Erythroblast (primary cell): ENCODE data around the gene OR2T10.
"Not testable (repeated sequence)": the region's sequence is repeated elsewhere in the genome, so short reads cannot be mapped to it uniquely, and the experiment has no call there.

Experiments used
- DNase-seq, 2 experiments: peaks; one replicate each; lab custom pipeline; 2025; lab: John Stamatoyannopoulos, UW

OR2T10 gene

DNA sequence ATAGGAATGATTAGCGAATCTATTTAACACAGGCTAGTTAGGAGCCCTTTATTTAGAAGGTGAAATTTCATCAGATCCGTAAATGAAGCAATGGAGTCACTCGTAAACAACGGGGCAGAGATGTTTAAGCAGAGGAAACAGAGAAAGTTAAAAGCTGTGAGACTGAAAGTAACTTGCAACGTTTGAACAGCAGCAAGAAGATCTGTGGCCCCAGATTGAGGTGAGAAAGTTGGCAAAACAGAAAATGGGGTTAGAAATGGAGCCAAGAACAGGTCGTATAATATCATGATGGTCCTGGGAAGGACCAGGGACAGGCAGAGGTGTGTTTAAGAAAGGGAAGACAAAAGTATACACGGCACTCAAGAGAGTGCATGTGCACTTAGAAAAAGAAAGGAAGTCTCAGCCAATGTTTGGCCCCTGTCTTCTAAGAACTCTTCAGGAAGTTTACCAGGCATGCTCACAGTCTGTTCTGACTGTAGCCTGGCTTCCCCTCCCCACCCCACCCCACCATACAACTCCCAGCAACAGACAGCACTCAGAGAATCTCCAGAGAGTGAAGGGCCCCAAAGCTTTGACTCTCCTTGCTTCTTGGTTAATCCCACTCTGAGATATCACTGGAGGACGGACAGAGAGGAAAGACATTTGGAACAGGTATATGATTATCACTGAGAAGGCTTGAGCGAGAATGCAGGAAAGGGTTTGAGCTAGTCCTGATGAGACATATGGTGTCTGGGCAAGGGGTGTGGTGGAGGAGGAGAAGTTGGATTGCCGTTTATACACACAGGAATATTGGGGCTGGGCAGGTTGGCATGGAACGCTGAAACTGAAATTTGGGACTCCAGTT, 31.7 kb downstream of the OR2T10 start:
- DNase-seq: not testable (repeated sequence)

DNA sequence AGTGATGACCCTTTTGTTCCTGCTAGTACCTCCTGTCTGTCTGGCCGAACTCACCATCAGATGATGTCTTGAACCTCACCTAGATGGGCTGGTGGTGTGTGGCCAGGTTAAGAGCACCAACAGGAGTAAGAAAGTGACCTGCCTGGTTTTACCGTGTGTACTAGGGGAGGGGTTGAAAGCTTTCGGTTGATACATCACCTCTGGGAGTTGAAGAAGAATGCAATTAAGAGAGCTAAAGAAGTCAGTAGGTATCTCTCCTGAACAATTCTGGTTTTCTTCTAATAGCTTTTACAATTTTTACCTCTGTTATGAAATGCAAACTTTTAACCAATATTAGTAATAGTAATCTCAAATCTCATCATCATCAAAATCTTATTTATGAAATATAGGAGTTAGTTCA, 34.8 kb downstream of the OR2T10 start, which contains the start of gene OR2T29:
OR2T29 (minus strand) TSS at position 101 of the 400 bp plus-strand sequence. CDS start 3,281 bp downstream, outside the sequence.
- not testable (repeated sequence) for DNase-seq

- not testable (repeated sequence) for DNase-seq
Observed at GRCh38 chr1:248551027-248551426, 46.5 kb downstream of the OR2T10 start.

DNA sequence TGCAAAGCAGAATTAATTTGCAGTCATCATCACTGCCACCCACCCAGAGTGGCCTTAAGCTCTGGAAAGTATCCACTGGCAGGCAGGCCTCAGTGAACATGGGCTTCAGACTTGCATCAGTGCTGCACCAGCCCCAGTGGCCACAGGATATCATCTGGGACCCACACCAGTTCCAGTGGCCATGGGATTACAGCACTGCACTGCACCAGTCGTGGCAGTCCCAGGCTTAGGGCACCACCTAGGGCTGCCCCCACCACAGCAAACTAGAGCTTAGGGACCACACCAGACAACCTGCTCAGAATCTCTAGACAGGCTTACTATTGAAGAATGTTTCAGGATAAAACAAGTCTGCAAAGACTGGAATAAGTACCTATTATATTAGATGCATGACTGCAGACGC, 50.1 kb downstream of the OR2T10 start:
- DNase-seq: not testable (repeated sequence)
